Gastrocnemius medialis (tissue), 4 donors: Measurements from ENCODE around the gene ISM2. TPM values are rescaled to one million over a fixed set of nuclear protein-coding genes. Genes with fewer than 3 reads are reported as not detected.

Experiments used
- ATAC-seq, 2 donors: fragments of 150-250 bp; one replicate each; pipeline ENCODE4 v1.9.1; 2016
- DNase-seq, 2 donors: peaks; one replicate each; pipeline ENCODE4 v3.0.0-alpha.2; 2019
- H3K27ac ChIP-seq, 4 donors: fragments of 200-600 bp; sonication (generic); 1 replicate in 1 of 4; 2 replicates in 3 of 4; pipeline ENCODE4 v1.5.1; 2016 to 2018; ENCODE audit warnings: mild to moderate bottlenecking in 2 of 4, moderate library complexity in 1 of 4
- H3K27me3 ChIP-seq, 3 donors: fragments of 200-600 bp; sonication (generic) in 2 of 3; 1 replicate in 1 of 3; 2 replicates in 2 of 3; pipeline versions ENCODE4 v1.5.1 to v1.6.0; 2016 to 2019; ENCODE audit warnings: mild to moderate bottlenecking in 1 of 3, moderate library complexity in 1 of 3
- H3K36me3 ChIP-seq, 2 donors: fragments of 200-600 bp; sonication (generic) in 1 of 2; one replicate each; pipeline ENCODE4 v1.5.1; 2017 to 2018
- H3K4me1 ChIP-seq, 2 donors: fragments of 200-600 bp; sonication (generic) in 1 of 2; one replicate each; pipeline ENCODE4 v1.5.1; 2016 to 2017; ENCODE audit warnings: mild to moderate bottlenecking in 2 of 2
- H3K4me3 ChIP-seq, 4 donors: fragments of 200-600 bp; sonication (generic) in 3 of 4; 1 replicate in 1 of 4; 2 replicates in 3 of 4; pipeline ENCODE4 v1.5.1; 2016 to 2019; ENCODE audit warnings: mild to moderate bottlenecking in 2 of 4
- H3K9me3 ChIP-seq, 3 donors: fragments of 200-600 bp; sonication (generic) in 2 of 3; 1 replicate in 1 of 3; 2 replicates in 2 of 3; pipeline ENCODE4 v1.5.1; 2016 to 2019
- POLR2A ChIP-seq, 2 donors: fragments of 450-650 bp; IDR thresholded peaks; one replicate each; pipeline ENCODE4 v1.6.1; 2017; ENCODE audit warnings: antibody characterized with exemption in 2 of 2, mild to moderate bottlenecking in 2 of 2, moderate library complexity in 2 of 2
- in situ Hi-C, 4 donors: fragments of 200-750 bp; cut with MboI; loops; one replicate each; pipeline versions ENCODE4 v1.15.0 to v1.8.0; 2017; ENCODE audit warnings: low sequenced_read_pairs in 4 of 4
- intact Hi-C: fragments of 100-400 bp; cut with DNase I; formaldehyde crosslinking; loops from one replicate; pipeline ENCODE4 v1.15.1; 2023; ENCODE audit warnings: low total_unique reads
- total RNA-seq, 4 donors: library from RNA; depleted of rRNA; stranded (reverse); fragments of >200 nt; gene quantifications; one replicate each; pipeline versions ENCODE4 v1.1.0 to v1.2.3, GENCODE V29; 2016
- TF ChIP-seq, protein P1 (sequence below), 5 experiments: fragments of 450-650 bp in 3 of 5; fragments of 200-600 bp in 2 of 5; sonication (generic) in 2 of 5; IDR thresholded peaks in 4 of 5; conservative IDR thresholded peaks in 1 of 5; 1 replicate in 4 of 5; 2 replicates in 1 of 5; pipeline ENCODE4 v1.5.1; 2016 to 2019; ENCODE audit warnings: antibody characterized with exemption in 5 of 5, mild to moderate bottlenecking in 3 of 5, moderate library complexity in 3 of 5

The ISM2 gene
- total RNA-seq, 4 donors from 2014 or later, result not detected

DNA sequence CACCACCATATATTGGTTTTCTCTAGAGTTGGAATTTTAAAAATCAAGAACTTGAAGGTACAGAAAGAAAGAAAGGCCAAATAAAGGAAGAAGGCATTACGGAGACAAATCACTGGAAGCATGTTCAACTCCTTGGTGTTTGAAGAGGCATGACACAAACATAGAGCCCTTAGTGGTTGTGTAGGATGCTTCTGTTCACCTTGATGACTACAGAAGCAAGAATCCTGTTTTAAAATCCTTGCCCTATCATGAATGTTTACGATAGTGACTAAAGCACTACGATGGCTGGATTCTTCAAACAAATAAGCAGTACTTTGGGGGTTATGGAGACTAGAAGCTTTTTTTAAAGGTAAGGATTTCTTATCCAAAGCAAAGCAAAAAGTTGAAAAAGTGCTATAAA, 10.3 kb upstream of the ISM2 start:
- no peak overlapping the region for H3K27ac ChIP-seq
- H3K4me3 ChIP-seq, result no peak overlapping the region
- no peak for ATAC-seq
- H3K9me3 ChIP-seq, result no peaks in the 10 kb centered on the region
- H3K36me3 ChIP-seq, result peaks cover 0 to 22% of the 10 kb centered on the region in 2 donors
- in situ Hi-C loops (no loop called here), intact Hi-C loops (no loop called here)
- DNase-seq, result no peak
- H3K27me3 ChIP-seq, result no peaks in the 10 kb centered on the region
- TF ChIP-seq, protein P1, sequence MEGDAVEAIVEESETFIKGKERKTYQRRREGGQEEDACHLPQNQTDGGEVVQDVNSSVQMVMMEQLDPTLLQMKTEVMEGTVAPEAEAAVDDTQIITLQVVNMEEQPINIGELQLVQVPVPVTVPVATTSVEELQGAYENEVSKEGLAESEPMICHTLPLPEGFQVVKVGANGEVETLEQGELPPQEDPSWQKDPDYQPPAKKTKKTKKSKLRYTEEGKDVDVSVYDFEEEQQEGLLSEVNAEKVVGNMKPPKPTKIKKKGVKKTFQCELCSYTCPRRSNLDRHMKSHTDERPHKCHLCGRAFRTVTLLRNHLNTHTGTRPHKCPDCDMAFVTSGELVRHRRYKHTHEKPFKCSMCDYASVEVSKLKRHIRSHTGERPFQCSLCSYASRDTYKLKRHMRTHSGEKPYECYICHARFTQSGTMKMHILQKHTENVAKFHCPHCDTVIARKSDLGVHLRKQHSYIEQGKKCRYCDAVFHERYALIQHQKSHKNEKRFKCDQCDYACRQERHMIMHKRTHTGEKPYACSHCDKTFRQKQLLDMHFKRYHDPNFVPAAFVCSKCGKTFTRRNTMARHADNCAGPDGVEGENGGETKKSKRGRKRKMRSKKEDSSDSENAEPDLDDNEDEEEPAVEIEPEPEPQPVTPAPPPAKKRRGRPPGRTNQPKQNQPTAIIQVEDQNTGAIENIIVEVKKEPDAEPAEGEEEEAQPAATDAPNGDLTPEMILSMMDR (IDR thresholded peaks at IDR 0.05 in 4 of 5, conservative IDR thresholded peaks at IDR 0.05 in 1 of 5), result no peak
- no peak for TF ChIP-seq POLR2A (IDR thresholded peaks at IDR 0.05)
- H3K4me1 ChIP-seq, result no peaks in the 10 kb centered on the region

DNA sequence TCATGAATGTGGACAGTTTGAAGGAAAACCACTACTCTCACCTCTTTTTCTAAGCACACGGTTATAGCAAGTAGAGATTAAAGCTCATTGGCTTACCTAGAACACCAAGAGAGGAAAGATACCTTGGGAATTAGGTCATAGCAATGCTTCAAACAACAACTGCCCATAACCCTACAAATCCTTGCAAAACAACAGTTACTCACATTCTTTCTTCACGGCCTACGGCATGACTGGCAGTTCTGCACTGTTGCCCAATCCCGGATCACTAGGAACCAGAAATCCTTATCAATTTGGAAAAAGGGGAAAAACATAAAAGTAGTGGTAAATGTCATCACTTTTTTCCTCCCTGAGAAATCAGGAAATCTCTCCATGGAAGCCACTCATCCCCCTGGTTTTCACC, 9.6 kb upstream of the ISM2 start:
- in situ Hi-C loops (no loop called here), intact Hi-C loops (no loop called here)
- TF ChIP-seq POLR2A (IDR thresholded peaks at IDR 0.05), result no peak
- TF ChIP-seq, protein P1 (IDR thresholded peaks at IDR 0.05 in 4 of 5, conservative IDR thresholded peaks at IDR 0.05 in 1 of 5), result no peak
- ATAC-seq, result no peak
- H3K27ac ChIP-seq, result no peak overlapping the region
- no peaks in the 10 kb centered on the region for H3K4me1 ChIP-seq
- no peaks in the 10 kb centered on the region for H3K27me3 ChIP-seq
- no peaks in the 10 kb centered on the region for H3K9me3 ChIP-seq
- DNase-seq, result no peak
- H3K36me3 ChIP-seq, result peaks cover 0 to 22% of the 10 kb centered on the region in 2 donors
- no peak overlapping the region for H3K4me3 ChIP-seq

DNA sequence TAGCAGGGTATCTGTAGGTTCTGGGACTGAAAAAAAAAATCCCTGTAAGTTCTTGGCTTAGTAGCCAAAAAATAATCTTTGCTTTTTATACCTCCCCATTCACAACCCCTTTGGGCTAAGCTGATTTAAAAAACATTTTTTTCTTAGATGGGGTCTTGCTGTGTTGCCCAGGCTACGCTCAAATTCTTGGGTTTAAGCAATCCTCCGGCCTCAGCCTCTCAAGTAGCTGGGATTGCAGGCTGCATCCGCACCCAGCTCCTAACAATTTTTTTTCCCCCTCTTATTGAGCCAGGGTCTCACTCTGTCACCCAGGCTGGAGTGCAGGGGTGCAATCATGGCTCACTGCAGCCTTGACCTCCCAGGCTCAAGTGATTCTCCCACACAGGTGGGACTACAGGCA, 9.1 kb upstream of the ISM2 start:
- intact Hi-C loops, result no loop called here

DNA sequence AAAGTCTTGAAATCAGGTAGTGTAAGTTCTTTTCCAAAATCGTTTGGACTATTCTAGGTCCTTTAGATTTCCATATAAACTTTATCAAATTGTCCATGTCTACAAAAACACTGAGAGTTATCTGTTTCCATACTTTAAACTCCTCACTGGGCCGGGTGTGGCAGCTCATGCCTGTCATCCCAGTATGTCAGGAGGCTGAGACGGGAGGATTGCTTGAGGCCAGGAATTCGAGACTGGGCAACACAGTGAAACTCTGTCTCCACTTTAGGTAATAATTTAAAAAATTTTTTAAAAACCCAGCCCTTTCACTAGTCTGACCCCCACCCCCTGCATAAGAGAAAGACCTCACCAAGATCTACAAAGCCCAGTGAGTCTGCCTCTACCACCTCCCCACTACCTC, 6.4 kb upstream of the ISM2 start:
- Histone ChIP-seq H3K4me3 (no peak overlapping the region), H3K9me3 (no peaks in the 10 kb centered on the region), H3K27me3 (peaks cover 3% of the 10 kb centered on the region in 3 donors), H3K4me1 (no peaks in the 10 kb centered on the region), H3K36me3 (peaks cover 0 to 10% of the 10 kb centered on the region in 2 donors), H3K27ac (no peak overlapping the region)
- in situ Hi-C loops (no loop called here), intact Hi-C loops (no loop called here)
- DNase-seq (no peak), ATAC-seq (no peak)
- no peak for TF ChIP-seq POLR2A (IDR thresholded peaks at IDR 0.05)
- TF ChIP-seq, protein P1 (IDR thresholded peaks at IDR 0.05 in 4 of 5, conservative IDR thresholded peaks at IDR 0.05 in 1 of 5), result no peak

More for the DNA sequence above, 9.1 kb upstream of the ISM2 start:
- peaks cover 0 to 22% of the 10 kb centered on the region in 2 donors for H3K36me3 ChIP-seq
- TF ChIP-seq, protein P1 (IDR thresholded peaks at IDR 0.05 in 4 of 5, conservative IDR thresholded peaks at IDR 0.05 in 1 of 5), result no peak
- no peak for TF ChIP-seq POLR2A (IDR thresholded peaks at IDR 0.05)
- H3K9me3 ChIP-seq, result no peaks in the 10 kb centered on the region
- no peak for DNase-seq
- H3K4me3 ChIP-seq, result no peak overlapping the region
- in situ Hi-C loops, result no loop called here
- H3K27me3 ChIP-seq, result no peaks in the 10 kb centered on the region
- H3K27ac ChIP-seq, result no peak overlapping the region
- no peaks in the 10 kb centered on the region for H3K4me1 ChIP-seq
- no peak for ATAC-seq

DNA sequence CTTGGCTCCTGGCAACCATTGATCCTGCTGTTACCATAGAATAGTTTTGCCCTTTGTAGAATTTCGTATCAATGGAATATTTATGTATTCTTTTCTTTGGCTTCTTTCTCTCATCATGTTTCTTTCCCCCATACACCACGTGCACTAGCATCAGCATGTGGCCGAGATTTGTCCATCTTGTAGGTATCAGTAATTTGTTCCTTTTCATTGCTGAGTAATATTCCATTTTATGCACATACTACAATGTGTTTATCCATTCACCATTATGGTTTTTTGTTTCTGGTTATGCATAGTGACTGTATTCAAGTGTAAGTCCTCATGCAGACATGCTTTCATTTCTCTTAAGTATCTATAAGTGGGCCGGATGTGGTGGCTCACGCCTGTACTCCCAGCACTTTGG, 4.5 kb upstream of the ISM2 start:
- Histone ChIP-seq H3K27ac (no peak overlapping the region), H3K36me3 (peaks cover 0 to 8% of the 10 kb centered on the region in 2 donors), H3K9me3 (no peaks in the 10 kb centered on the region), H3K4me3 (no peak overlapping the region), H3K4me1 (peaks cover 0 to under 1% of the 10 kb centered on the region in 2 donors), H3K27me3 (peaks cover 17 to 20% (median 17%) of the 10 kb centered on the region in 3 donors)
- no peak for TF ChIP-seq POLR2A (IDR thresholded peaks at IDR 0.05)
- TF ChIP-seq, protein P1 (IDR thresholded peaks at IDR 0.05 in 4 of 5, conservative IDR thresholded peaks at IDR 0.05 in 1 of 5), result no peak
- in situ Hi-C loops (no loop called here), intact Hi-C loops (no loop called here)
- DNase-seq, result no peak
- no peak for ATAC-seq
